Measurements from ENCODE around the gene AGTPBP1.

GRCh38 chr9:85534340-85534739, 207.4 kb downstream of the AGTPBP1 start:
- no peak for TF ChIP-seq CTCF (IDR thresholded peaks at IDR 0.05; ENCODE audit: low read depth, low read length)
- TF ChIP-seq EZH2phosphoT487 (IDR thresholded peaks at IDR 0.05; ENCODE audit: low read depth) = no peak

Data from OCI-LY3 (cell line).